T-helper 1 cell treated with Interleukin-12 subunit alpha and Interleukin-12 subunit beta and Interleukin-4 antibody, amounts not matched to agents 30 ng/mL and 1 ng/mL, for 36 hours (primary cell): Measurements from ENCODE around the gene ZFYVE9. TPM values are rescaled to one million over a fixed set of nuclear protein-coding genes. Genes with fewer than 3 reads are reported as not detected.

Experiments
- intact Hi-C: fragments of 100-400 bp; cut with micrococcal nuclease; formaldehyde crosslinking; loops from one replicate; pipeline ENCODE4 v1.15.1; 2024
- total RNA-seq: library from RNA; stranded (reverse); gene quantifications from 2 replicates; pipeline ENCODE4 v1.2.3, GENCODE V29; 2022

Gene ZFYVE9
- total RNA-seq, 1 donor from 2014 or later = 1.4 TPM

DNA sequence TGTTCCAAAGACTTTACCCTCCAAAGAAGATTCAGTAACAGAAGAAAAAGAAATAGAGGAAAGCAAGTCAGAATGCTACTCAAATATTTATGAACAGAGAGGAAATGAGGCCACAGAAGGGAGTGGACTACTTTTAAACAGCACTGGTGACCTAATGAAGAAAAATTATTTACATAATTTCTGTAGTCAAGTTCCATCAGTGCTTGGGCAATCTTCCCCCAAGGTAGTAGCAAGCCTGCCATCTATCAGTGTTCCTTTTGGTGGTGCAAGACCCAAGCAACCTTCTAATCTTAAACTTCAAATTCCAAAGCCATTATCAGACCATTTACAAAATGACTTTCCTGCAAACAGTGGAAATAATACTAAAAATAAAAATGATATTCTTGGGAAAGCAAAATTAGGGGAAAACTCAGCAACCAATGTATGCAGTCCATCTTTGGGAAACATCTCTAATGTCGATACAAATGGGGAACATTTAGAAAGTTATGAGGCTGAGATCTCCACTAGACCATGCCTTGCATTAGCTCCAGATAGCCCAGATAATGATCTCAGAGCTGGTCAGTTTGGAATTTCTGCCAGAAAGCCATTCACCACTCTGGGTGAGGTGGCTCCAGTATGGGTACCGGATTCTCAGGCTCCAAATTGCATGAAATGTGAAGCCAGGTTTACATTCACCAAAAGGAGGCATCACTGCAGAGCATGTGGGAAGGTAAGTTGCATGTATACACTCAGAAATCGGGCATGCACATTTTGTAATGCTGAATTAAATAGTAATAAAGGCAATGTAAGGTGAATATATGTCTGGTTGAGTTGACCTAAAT lies 97.2 kb downstream of the ZFYVE9 start:
- intact Hi-C loops = no loop called here

DNA sequence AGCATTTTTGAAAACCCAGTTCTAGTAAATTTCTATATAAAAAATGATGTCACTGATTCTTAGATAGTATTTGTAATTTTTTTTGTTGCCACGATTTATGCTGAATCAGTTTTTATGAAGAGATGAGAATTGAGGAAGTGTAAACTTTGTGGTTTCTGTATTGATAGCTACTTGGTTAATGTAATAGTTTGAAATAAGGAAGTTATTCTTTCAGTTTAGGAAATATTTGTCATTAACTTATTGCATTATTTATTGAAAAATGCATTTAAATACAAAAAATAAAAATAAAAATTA lies 97.8 kb downstream of the ZFYVE9 start:
- intact Hi-C loops = no loop called here

DNA sequence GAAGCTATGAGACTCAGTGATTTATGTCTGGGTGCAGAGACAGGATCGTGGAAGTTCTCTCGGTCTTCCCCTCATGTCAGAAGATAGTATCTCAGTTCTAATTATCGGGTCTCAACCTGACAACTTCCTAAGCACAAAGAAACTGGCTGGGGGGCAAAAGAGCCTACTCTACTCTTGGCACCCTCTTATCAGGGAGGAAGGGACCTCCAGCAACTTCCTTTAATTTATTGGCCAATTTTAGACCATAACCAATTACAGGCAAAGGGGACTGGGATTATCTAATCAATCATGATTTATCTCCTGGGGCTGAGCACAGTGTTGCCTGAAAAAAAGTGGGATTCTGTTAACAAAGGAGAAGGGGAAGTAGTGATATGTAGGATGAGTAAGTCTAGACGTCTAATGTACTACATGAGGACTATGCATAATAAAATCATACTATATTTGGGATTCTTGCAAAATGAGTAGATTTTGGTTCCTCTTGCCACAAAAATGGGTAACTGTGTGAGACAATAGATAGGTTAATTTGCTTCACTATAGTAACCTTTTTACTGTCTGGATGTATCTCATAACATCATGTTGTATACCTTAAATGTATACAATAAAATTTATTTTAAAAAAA lies 98.8 kb downstream of the ZFYVE9 start:
- intact Hi-C loops = no loop called here

DNA sequence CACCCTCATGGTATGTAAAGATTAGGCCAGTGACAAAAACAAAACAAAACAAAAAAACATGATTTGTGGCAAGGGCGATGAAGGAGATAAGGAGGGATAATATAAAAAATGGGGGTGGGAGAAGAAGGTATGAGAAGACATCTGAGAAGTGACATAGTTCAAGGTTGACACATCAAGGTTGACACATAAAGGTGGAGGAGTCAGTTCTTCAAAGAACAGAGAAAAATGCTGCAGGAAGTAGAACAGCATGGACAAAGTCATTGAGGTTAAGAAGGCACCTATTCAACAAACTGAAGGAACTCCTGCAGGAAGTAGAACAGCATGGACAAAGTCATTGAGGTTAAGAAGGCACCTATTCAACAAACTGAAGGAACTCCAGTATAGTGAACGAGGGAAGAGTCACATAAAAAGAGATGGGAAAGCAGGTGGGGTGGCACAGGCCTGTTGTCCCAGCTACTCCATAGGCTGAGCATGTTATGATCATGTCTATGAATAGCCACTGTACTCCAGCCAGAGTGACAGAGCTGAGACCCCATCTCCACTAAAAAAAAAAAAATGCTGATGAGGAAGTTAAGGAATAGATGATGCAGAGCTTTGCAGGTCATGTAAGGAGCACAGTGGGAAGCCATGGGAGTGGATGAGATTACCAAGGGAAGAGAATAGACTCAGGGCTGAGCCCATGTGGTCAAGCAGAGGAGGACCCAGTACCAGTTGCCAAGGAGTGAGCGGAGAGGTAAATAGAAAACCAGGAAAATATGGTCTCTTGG lies 101.5 kb downstream of the ZFYVE9 start:
- intact Hi-C loops = no loop called here

DNA sequence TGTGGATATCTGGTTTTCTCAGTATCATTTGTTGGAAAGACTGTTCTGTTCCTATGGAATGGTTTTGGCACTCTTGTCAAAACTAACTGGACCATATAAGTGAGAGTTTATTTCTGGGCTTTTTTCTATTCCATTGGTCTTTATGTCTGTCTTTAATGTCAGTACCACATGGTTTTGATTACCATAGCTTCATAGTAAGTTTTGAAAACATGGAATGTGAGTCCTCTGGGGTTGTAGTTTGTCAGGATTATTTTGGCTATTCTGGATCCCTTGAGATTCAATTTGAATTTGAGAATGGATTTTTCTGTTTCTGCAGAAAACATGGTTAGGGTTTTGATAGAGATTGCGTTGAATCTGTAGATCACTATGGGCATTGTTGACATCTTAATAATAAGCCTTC lies 107.9 kb downstream of the ZFYVE9 start:
- intact Hi-C loops = no loop called here

DNA sequence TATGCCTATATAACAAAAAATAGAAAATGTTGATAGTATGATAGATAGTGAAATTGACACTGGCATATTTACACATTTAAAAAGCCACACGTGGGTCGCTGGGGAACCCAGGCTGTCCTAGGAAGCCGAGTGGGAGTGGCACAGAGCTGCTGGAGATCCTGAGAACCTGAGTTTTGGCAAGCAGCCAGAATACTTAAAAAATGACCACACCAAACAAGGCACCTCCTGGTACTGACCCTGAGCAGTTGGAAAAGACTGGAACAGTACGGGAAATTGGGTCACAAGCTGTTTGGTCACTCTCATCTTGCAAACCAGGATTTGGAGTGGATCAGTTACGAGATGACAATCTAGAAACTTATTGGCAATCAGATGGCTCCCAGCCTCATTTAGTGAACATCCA lies 111.5 kb downstream of the ZFYVE9 start:
- intact Hi-C loops = no loop called here

GRCh38 chr1:52259886-52260285 lies 118.0 kb downstream of the ZFYVE9 start:
- intact Hi-C loops = no loop called here

DNA sequence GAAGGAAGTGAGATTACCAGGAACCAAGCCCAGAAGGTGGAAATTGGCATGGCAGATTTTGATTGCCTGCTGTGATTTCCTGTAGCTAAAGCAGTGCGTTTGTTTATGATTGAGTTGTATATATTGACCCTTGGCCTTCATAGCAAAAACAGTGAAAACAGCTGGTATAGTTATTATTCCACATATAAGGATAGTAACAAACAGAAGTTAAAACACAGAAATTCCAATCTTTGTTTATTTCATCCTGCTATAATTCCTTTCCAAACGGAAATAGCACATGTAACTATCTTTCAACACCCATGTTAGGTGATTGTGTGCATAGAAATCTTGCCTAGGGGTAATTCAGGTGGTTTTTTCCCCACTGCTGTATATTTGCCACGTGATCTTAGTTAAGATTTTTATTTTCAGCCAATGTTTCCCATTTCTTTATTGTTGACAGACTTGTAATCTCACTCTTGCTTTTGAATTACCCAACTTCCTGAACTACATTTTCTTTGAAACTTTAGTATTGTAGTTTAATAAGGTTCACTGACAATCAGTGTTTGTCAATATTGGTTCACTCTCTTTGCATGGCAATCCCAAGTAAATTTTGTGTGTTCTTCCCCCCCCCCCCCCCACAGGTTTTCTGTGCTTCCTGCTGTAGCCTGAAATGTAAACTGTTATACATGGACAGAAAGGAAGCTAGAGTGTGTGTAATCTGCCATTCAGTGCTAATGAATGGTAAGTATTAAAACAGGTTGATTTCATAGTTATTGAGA lies 121.4 kb downstream of the ZFYVE9 start:
- intact Hi-C loops = no loop called here

GRCh38 chr1:52264530-52265115 lies 122.7 kb downstream of the ZFYVE9 start:
- intact Hi-C loops = no loop called here

DNA sequence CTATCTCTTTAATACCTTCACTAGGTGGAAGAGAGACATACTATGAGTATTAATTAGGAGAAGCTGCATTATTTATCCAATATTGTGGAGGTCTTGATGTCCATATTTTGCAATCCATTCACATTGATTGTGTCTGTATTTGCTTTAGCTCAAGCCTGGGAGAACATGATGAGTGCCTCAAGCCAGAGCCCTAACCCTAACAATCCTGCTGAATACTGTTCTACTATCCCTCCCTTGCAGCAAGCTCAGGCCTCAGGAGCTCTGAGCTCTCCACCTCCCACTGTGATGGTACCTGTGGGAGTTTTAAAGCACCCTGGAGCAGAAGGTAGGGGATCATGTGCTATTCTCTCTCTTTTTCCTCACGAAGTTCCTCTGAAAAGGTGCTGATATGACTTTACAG lies 124.6 kb downstream of the ZFYVE9 start:
- intact Hi-C loops = no loop called here

- intact Hi-C loops = no loop called here
Observed at GRCh38 chr1:52268372-52268771, 126.5 kb downstream of the ZFYVE9 start.

- intact Hi-C loops = no loop called here
Observed at GRCh38 chr1:52281518-52281917, 139.6 kb downstream of the ZFYVE9 start.

DNA sequence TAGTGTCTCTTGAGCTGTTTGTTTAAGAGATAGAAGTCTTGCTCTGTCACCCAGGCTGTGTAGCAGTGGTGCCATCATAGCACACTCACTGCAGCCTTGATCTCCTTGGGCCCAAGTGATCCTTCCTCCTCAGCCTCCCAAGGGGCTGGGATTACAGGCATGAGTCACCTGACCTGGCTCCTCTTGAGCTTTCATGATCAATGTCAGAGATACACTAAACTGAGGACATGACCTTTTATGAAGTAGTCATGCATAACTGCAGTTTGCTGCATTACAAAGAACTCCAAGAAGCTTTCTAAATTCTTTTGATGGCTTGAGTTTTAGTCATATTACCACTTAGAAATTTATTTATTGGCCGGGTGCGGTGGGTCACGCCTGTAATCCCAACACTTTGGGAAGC lies 146.4 kb downstream of the ZFYVE9 start:
- intact Hi-C loops = no loop called here

DNA sequence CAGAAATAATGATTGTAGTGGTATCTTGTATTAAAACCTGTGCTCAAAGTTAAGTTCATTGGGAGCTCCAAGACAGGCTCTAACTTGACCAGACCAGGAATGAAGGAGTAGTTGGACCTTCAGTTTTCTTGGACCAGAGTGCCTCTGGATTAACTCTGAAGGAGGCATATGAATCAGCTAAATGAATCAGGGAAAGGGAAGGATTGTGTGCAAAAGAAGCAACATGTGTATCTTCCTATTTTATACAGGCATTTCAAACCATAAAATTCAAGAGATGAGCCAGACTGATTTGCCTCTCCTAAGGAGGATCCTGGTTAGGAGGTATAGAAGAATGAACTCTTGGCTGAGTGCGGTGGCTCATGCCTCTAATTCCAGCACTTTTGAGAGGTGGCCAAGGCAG lies 152.7 kb downstream of the ZFYVE9 start:
- intact Hi-C loops = loop anchor here (10.0 kb wide), 1 partner anchor 240 kb away; the partner anchor contains the start of genes BTF3L4 and TXNDC12

DNA sequence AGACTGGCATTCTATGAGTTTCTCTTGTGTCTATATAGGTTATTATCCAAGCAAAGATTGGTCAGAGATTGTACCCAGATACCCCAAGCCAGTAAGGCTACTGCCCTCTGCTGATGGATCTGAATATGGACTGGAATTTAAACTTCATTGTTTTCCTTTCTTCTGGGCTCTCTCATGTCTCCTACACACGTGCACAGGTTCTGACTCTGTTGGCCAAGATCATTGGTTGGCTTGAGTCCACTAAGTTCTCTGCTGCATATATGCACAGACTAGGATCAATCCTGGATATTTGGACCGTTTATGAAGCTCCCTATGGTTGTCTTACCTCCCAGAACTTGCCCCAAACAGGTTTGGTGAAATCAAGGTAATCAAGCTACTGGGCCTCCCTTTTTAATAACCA lies 154.5 kb downstream of the ZFYVE9 start:
- intact Hi-C loops = loop anchor here (1.0 to 10.0 kb wide), 5 partner anchors 154 to 399 kb away; partner anchors contain the start of genes BTF3L4, TXNDC12 and ZFYVE9

DNA sequence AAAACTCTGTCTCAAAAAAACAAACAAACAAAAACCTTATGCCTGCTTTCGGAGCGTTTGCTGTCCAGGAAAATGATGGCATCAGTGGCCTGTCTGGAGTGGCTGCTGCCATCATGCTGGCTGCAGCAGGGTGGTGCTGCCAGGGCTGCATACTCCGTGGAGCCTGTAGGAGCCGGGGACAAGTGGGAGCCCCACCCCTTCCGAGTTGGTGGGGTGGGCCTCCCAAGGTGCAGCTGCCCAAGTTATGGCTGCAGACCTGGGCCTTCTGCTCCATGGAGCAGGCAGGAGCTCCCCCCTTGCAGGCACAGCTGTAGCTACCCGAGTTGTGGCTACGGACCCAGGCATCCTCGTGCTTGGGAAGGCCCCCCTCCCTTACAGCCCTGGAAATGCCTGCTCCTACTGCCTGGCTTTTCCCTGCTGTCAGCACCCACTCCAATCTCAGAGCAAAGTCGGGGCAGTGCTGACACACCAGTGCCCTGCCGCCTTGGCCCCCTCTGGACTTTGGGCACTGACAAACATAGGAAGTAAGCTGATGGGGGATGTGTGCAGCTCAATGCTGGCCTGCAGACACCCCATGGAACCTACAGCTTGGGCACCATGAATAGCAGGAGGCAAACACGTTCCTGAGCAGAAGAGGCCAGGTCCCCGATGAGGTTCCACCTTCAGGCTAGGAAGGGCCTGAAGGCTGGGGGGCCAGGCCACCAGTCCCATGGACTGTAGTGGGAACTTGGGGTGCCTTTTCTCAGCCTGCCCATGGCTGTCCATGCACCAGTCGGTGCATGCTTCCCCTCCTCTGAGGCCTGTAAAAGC lies 163.7 kb downstream of the ZFYVE9 start:
- intact Hi-C loops = no loop called here

GRCh38 chr1:52306227-52307006 lies 164.5 kb downstream of the ZFYVE9 start:
- intact Hi-C loops = no loop called here

GRCh38 chr1:52321061-52321460 lies 179.2 kb downstream of the ZFYVE9 start:
- intact Hi-C loops = no loop called here

- intact Hi-C loops = no loop called here
Observed at GRCh38 chr1:52323731-52324130, 181.8 kb downstream of the ZFYVE9 start.

GRCh38 chr1:52325786-52326185 lies 183.9 kb downstream of the ZFYVE9 start:
- intact Hi-C loops = no loop called here
